Type B pancreatic cell (in vitro differentiated cells): ENCODE data around the gene INHBB. TPM values are rescaled to one million over a fixed set of nuclear protein-coding genes. Genes with fewer than 3 reads are reported as not detected.
"Not testable (repeated sequence)": the region's sequence is repeated elsewhere in the genome, so short reads cannot be mapped to it uniquely, and the experiment has no call there.

Experiments
- DNase-seq: peaks from one replicate; pipeline ENCODE4 v3.0.0; 2021; ENCODE audit warnings: mixed read lengths; ENCODE audit not compliant: unreplicated experiment; ENCODE audit errors: extremely low spot score
- H3K27ac Mint-ChIP-seq: 2 replicates; pipeline ENCODE4 v1.8.0; 2021; ENCODE audit warnings: mild to moderate bottlenecking, mixed read lengths
- H3K27me3 Mint-ChIP-seq: 2 replicates; pipeline ENCODE4 v1.8.0; 2021; ENCODE audit warnings: mixed read lengths
- H3K36me3 Mint-ChIP-seq: 2 replicates; pipeline ENCODE4 v1.8.0; 2021; ENCODE audit warnings: mixed read lengths
- H3K4me1 Mint-ChIP-seq: one replicate; pipeline ENCODE4 v1.8.0; 2021; ENCODE audit warnings: mixed read lengths; ENCODE audit not compliant: unreplicated experiment
- H3K4me3 Mint-ChIP-seq: 2 replicates; pipeline ENCODE4 v1.8.0; 2021; ENCODE audit warnings: mild to moderate bottlenecking, mixed read lengths
- H3K9me3 Mint-ChIP-seq: 2 replicates; pipeline ENCODE4 v1.8.0; 2021; ENCODE audit warnings: mixed read lengths
- total RNA-seq: library from RNA; stranded (reverse); gene quantifications from 2 replicates; pipeline ENCODE4 v1.2.1, GENCODE V29; 2021; ENCODE audit warnings: low replicate concordance
- TF ChIP-seq, protein P1 (sequence below): fragments of 200-600 bp; sonication (generic); conservative IDR thresholded peaks from 2 replicates; pipeline ENCODE4 v1.5.0; 2021; ENCODE audit warnings: antibody characterized with exemption, mild to moderate bottlenecking

Gene INHBB
- total RNA-seq, 1 donor from 2014 or later: 7.5 TPM

DNA sequence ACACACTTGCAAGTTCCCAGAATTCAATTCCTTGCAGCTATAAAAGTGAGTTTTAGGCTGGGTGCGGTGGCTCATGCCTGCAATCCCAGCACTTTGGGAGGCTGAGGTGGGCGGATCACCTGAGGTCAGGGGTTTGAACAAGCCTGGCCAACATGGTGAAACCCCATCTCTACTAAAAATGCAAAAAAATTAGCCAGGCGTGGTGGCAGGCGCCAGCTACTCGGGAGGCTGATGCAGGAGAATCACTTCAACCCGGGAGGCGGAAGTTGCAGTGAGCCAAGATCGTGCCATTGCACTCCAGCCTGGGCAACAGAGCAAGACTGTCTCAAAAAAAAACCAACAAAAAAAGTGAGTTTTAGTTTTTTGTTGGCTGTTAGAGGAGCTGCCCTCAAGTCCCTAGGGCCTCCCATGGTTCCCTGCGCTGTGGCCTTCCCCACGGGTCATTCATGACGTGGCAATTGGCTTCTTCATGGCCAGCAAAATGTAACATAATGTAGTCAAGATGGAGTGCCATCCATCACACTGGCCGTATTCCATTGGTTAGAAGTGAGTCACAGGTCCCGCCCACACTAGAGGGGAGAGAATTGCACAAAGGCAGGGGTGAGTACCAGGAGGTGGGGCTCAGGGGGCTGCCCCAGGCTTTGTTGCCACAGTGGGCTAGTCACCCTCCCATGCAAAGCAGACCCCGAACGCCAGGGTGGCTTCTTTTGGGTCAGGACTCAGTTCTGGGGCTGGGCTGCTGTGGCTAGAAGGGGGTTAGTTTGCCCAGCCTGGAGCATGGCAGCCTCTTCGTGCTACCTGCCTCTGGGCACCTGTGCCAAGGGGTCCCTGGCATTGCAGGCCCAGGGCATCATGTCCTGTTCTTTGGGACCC lies 37.7 kb upstream of the INHBB start:
- H3K27ac Mint-ChIP-seq: no peak overlapping the region
- peaks cover 10% of the 10 kb centered on the region for H3K36me3 Mint-ChIP-seq
- H3K27me3 Mint-ChIP-seq: peaks cover 5% of the 10 kb centered on the region
- H3K4me1 Mint-ChIP-seq: peaks cover 8% of the 10 kb centered on the region
- DNase-seq: no peak
- no peak overlapping the region for H3K4me3 Mint-ChIP-seq
- no peaks in the 10 kb centered on the region for H3K9me3 Mint-ChIP-seq
- TF ChIP-seq, protein P1, sequence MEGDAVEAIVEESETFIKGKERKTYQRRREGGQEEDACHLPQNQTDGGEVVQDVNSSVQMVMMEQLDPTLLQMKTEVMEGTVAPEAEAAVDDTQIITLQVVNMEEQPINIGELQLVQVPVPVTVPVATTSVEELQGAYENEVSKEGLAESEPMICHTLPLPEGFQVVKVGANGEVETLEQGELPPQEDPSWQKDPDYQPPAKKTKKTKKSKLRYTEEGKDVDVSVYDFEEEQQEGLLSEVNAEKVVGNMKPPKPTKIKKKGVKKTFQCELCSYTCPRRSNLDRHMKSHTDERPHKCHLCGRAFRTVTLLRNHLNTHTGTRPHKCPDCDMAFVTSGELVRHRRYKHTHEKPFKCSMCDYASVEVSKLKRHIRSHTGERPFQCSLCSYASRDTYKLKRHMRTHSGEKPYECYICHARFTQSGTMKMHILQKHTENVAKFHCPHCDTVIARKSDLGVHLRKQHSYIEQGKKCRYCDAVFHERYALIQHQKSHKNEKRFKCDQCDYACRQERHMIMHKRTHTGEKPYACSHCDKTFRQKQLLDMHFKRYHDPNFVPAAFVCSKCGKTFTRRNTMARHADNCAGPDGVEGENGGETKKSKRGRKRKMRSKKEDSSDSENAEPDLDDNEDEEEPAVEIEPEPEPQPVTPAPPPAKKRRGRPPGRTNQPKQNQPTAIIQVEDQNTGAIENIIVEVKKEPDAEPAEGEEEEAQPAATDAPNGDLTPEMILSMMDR: no peak

DNA sequence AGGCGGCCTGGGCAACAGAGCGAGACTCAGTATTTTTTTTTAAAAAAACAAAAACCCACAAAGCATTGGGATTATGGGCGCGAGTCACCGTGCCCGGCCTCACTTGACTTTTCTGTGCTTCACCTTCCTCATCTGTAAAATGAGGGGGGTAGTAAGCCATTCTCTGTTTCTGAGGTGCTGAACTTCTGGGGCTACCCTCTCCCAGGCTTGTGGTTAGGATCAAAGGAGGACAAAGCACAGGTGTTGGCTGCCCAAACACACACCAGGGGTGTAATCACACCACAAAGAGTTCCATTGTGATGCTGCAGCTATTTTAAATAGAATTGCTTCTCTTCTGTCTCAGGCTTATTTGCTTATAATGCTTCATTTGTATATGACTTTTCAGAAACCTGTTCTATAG lies 35.8 kb upstream of the INHBB start:
- Mint-ChIP-seq H3K4me1 (peaks cover 10% of the 10 kb centered on the region), H3K4me3 (no peak overlapping the region), H3K36me3 (peaks cover 4% of the 10 kb centered on the region), H3K27me3 (peaks cover 16% of the 10 kb centered on the region), H3K9me3 (no peaks in the 10 kb centered on the region), H3K27ac (no peak overlapping the region)
- no peak for DNase-seq
- TF ChIP-seq, protein P1: no peak

DNA sequence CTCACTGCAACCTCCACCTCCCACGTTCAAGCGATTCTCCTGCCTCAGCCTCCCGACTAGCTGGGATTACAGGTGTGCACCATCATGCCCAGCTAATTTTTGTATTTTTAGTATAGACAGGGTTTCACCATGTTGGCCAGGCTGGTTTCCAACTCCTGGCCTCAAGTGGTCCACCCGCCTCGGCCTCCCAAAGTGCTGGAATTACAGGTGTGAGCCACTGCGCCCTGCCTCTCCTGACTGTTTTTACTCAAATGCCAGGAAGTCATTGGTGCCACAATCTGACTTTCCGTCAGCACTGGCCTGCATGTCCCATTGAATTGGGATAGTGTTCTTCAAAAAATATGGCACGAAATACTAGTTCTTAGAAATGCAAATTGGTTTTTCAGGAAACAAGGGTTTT lies 35.1 kb upstream of the INHBB start:
- H3K36me3 Mint-ChIP-seq, H3K9me3 Mint-ChIP-seq, DNase-seq, H3K4me3 Mint-ChIP-seq, H3K27ac Mint-ChIP-seq: not testable (repeated sequence)
- H3K4me1 Mint-ChIP-seq: peaks cover 10% of the 10 kb centered on the region
- H3K27me3 Mint-ChIP-seq: peaks cover 22% of the 10 kb centered on the region

DNA sequence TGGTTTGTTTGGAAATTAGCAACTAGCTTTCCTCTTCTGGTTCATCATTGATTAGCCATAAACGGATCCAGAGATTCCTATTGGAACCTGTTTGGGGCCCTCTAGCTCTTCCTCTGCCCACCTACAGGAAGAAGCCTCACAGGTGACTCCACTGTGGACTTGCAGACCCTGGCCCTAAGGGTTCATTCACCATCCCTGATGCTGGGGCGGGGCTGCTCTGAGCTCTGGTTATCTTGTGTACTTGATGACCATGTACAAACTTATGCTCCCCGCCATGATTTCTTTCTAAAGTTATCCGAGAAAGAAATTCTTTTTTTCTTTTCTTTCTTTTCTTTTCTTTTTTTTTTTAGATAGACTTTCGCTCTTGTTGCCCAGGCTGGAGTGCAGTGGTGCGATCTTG lies 33.9 kb upstream of the INHBB start:
- Mint-ChIP-seq H3K9me3 (no peaks in the 10 kb centered on the region), H3K4me1 (peaks cover 10% of the 10 kb centered on the region), H3K27ac (no peak overlapping the region), H3K27me3 (peaks cover 22% of the 10 kb centered on the region), H3K36me3 (no peaks in the 10 kb centered on the region), H3K4me3 (no peak overlapping the region)
- TF ChIP-seq, protein P1: no peak
- DNase-seq: no peak

DNA sequence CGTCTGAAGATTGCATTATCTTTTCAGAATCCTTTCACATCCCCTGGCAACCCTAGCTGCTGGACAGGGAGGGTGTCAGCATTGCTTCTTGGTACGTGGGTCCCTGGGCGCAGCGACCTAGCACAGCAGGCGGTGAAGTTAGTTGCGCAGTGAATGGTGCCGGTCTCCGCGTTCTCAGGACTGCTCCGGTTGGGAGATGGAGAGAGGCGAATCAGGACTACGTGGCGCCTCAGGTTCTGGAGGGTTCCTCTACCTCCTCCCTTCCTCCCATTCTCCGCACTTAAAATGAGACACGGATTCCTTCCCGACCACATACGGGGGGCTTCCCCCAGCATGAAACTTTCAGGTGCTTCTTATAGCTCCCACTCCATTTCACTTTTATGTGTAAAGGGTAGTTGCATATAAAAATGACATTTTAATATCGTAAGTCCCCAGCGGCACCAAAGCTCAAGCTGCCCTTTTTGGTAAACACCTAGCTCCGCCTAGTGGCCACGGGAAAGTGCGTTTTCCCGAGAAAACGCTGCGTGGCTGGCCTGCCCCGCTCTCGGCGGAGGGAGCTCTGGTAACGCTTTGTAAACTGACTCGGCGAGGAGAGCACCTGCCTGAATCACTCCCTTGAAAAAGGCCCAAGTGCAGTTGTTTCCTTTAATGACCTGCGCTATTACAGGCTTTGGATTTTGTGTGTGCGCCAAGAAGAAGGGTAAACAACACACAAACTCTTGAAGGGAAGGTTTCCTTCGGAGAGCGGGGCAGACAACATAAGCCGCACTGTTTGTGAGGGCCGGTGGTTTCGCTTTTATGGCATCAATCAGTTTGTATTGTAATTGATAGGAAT lies 32.9 kb upstream of the INHBB start:
- Mint-ChIP-seq H3K4me1 (peaks cover 10% of the 10 kb centered on the region), H3K27me3 (peaks cover 22% of the 10 kb centered on the region), H3K36me3 (no peaks in the 10 kb centered on the region), H3K27ac (peak overlapping the region; percentile 4), H3K4me3 (peak overlapping the region; percentile 85), H3K9me3 (no peaks in the 10 kb centered on the region)
- TF ChIP-seq, protein P1: peak; percentile 95
- peak; percentile 84 for DNase-seq
